ENCODE data around the gene SMIM5.

GRCh38 chr17:75661531-75661930 is 28.3 kb downstream of the SMIM5 start:
- TF ChIP-seq CTCF (IDR thresholded peaks at IDR 0.05) (no peak), ZFX (IDR thresholded peaks at IDR 0.05; ENCODE audit: borderline replicate concordance) (no peak)

All from 22Rv1 (cell line).